Transverse colon (tissue), 4 donors: ENCODE data around the gene TM2D3. TPM values are rescaled to one million over a fixed set of nuclear protein-coding genes. Genes with fewer than 3 reads are reported as not detected.

Experiments
- DNase-seq: peaks from one replicate; pipeline ENCODE4 v3.0.0-alpha.2; 2019
- H3K27ac ChIP-seq, 4 donors: fragments of 200-600 bp; sonication (generic); 2 replicates each; pipeline ENCODE4 v1.5.1; 2016 to 2018; ENCODE audit warnings: inconsistent platforms in 4 of 4
- H3K27me3 ChIP-seq: fragments of 200-600 bp; sonication (generic); 2 replicates; pipeline ENCODE4 v1.5.1; 2017; ENCODE audit warnings: inconsistent platforms
- H3K36me3 ChIP-seq, 4 donors: fragments of 200-600 bp; sonication (generic); 2 replicates each; pipeline ENCODE4 v1.5.1; 2017 to 2019; ENCODE audit warnings: inconsistent platforms in 4 of 4
- H3K4me1 ChIP-seq, 4 donors: fragments of 200-600 bp; sonication (generic); 2 replicates each; pipeline ENCODE4 v1.5.1; 2017 to 2020; ENCODE audit warnings: inconsistent platforms in 4 of 4
- H3K4me3 ChIP-seq, 4 donors: fragments of 200-600 bp; sonication (generic); 1 replicate in 1 of 4; 2 replicates in 3 of 4; pipeline versions ENCODE4 v1.5.1 to v1.6.1; 2017 to 2019; ENCODE audit warnings: inconsistent platforms in 4 of 4
- H3K9me3 ChIP-seq, 2 donors: fragments of 200-600 bp; sonication (generic); 2 replicates each; pipeline ENCODE4 v1.5.1; 2017 to 2019; ENCODE audit warnings: inconsistent platforms in 2 of 2
- EP300 ChIP-seq: sonication (generic); formaldehyde crosslinking; IDR thresholded peaks from one replicate; pipeline ENCODE4 v1.6.1; 2017; ENCODE audit warnings: antibody characterized with exemption, low read depth
- POLR2A ChIP-seq: fragments of 450-650 bp; IDR thresholded peaks from one replicate; pipeline ENCODE4 v1.6.1; 2016; ENCODE audit warnings: antibody characterized with exemption, mild to moderate bottlenecking, moderate library complexity
- POLR2AphosphoS5 ChIP-seq, 3 donors: sonication (generic); formaldehyde crosslinking; IDR thresholded peaks; one replicate each; pipeline ENCODE4 v1.6.1; 2016; ENCODE audit warnings: antibody characterized with exemption in 3 of 3
- WGBS, 2 donors: methylation state at CpG; one replicate each; pipeline ENCODE4 v1.1.5; 2018; ENCODE audit warnings: low coverage in 1 of 2; 5-methylcytosine and 5-hydroxymethylcytosine counted together
- in situ Hi-C, 4 donors: fragments of 200-750 bp; cut with MboI; loops; one replicate each; pipeline versions ENCODE4 v1.15.0 to v1.15.1; 2017; ENCODE audit warnings: low sequenced_read_pairs in 3 of 4, low pct_ligation_motif_present in 1 of 4, low pct_unique_long_range_greater_than_20kb in 1 of 4
- intact Hi-C: fragments of 100-400 bp; cut with DNase I; formaldehyde crosslinking; loops from one replicate; pipeline ENCODE4 v1.15.1; 2023; ENCODE audit warnings: low total_unique reads
- small RNA-seq, 4 donors: library from RNA; depleted of rRNA; stranded (forward); fragments of <200 nt; gene quantifications; one replicate each; pipeline ENCODE3, GENCODE V24; 2016
- total RNA-seq, 4 donors: library from RNA; depleted of rRNA; stranded (reverse); fragments of >200 nt; gene quantifications; one replicate each; pipeline ENCODE4 v1.1.0, GENCODE V29; 2016
- TF ChIP-seq, protein P1 (sequence below), 5 experiments: fragments of 200-600 bp in 3 of 5; fragments of 450-650 bp in 2 of 5; sonication (generic) in 3 of 5; IDR thresholded peaks; 1 replicate in 2 of 5; 2 replicates in 3 of 5; pipeline ENCODE4 v1.5.1; 2016 to 2017; ENCODE audit warnings: antibody characterized with exemption in 5 of 5, inconsistent platforms in 3 of 5, mild to moderate bottlenecking in 2 of 5, moderate library complexity in 1 of 5

The TM2D3 gene
- total RNA-seq, 4 donors from 2014 or later = 13.8 to 46.4 (median 33.6) TPM

DNA sequence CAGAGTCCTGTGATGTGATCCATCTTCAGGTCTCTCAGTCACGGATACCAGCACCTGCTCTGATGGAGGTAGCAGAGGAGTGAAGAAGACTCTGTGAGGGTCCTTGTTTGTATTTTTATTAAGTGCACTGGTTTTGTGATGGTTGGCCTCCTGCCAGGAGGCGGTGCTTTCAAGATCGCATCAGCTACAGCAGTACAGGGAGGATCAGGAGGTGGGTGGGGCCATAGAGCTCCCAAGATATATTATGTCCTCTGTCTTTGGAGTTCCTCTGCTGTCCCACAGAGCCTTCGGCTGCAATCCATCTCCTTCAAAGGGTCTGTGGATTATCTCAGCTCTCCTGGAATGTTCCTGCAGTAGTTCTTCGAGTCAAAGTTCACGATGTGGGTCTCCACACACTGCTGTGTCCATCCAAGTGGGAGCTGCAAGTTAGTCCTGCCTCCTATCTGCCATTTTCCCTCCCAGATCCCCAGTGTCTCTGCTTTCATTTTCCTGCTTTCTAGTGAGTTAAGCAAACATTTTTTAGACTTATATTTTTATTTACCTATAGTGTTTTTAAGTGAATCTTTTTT, 54.7 kb downstream of the TM2D3 start:
- Histone ChIP-seq H3K4me3 (no peak overlapping the region), H3K27me3 (peaks cover 26% of the 10 kb centered on the region), H3K4me1 (no peaks in the 10 kb centered on the region), H3K9me3 (no peaks in the 10 kb centered on the region), H3K36me3 (no peaks in the 10 kb centered on the region), H3K27ac (no peak overlapping the region)
- no peak for DNase-seq
- in situ Hi-C loops (no loop called here), intact Hi-C loops (no loop called here)
- 65 to 72% methylated on average over 5 to 6 of the region's 6 CpGs for WGBS, 2 donors
- TF ChIP-seq EP300 (no peak), POLR2A (no peak), POLR2AphosphoS5 (IDR thresholded peaks at IDR 0.05) (no peak)
- TF ChIP-seq, protein P1, sequence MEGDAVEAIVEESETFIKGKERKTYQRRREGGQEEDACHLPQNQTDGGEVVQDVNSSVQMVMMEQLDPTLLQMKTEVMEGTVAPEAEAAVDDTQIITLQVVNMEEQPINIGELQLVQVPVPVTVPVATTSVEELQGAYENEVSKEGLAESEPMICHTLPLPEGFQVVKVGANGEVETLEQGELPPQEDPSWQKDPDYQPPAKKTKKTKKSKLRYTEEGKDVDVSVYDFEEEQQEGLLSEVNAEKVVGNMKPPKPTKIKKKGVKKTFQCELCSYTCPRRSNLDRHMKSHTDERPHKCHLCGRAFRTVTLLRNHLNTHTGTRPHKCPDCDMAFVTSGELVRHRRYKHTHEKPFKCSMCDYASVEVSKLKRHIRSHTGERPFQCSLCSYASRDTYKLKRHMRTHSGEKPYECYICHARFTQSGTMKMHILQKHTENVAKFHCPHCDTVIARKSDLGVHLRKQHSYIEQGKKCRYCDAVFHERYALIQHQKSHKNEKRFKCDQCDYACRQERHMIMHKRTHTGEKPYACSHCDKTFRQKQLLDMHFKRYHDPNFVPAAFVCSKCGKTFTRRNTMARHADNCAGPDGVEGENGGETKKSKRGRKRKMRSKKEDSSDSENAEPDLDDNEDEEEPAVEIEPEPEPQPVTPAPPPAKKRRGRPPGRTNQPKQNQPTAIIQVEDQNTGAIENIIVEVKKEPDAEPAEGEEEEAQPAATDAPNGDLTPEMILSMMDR (IDR thresholded peaks at IDR 0.05) = no peak

DNA sequence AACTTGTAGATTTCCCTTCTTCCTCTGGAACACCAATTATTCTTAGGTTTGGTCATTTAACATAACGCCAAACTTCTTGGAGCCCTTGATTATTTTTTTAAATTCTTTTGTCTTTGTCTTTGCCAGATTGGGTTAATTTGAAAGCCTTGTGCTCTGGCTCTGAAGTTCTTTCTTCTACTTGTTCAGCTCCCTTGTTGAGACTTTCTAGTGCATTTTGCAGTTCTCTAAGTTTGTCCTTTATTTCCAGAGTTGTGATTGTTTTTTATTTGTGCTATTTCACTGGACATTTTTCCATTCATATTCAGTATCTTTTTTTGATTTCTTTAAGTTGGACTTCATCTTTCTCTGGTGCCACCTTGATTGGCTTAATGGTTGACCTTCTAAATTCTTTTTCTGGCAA, 55.5 kb downstream of the TM2D3 start:
- 88 to 93% methylated on average over 1 of the region's 1 CpG for WGBS, 2 donors
- H3K27ac ChIP-seq = no peak overlapping the region
- H3K9me3 ChIP-seq = no peaks in the 10 kb centered on the region
- peaks cover 22% of the 10 kb centered on the region for H3K27me3 ChIP-seq
- in situ Hi-C loops (no loop called here), intact Hi-C loops (no loop called here)
- H3K36me3 ChIP-seq = no peaks in the 10 kb centered on the region
- H3K4me3 ChIP-seq = no peak overlapping the region
- no peak for TF ChIP-seq POLR2AphosphoS5 (IDR thresholded peaks at IDR 0.05)
- TF ChIP-seq EP300 = no peak
- TF ChIP-seq POLR2A = no peak
- TF ChIP-seq, protein P1 (IDR thresholded peaks at IDR 0.05) = no peak
- DNase-seq = no peak
- no peaks in the 10 kb centered on the region for H3K4me1 ChIP-seq

Small RNA genes within 50 kb of the gene (small RNA-seq; reads per million reads assigned to genes)
- 0 reads per million in 4 donors for gene RNU6-807P

Other genes with a start within 250 kb of the TM2D3 start
- gene PCSK6, start 162.7 kb downstream of the TM2D3 start, total RNA-seq = 100 to 1,000 TPM in 1 of 4 donors, 10 to 100 TPM in 3; 20.3 to 119 (median 49.7) TPM
- gene TARS3, start 72.1 kb upstream of the TM2D3 start, total RNA-seq = 10 to 100 TPM; 11.7 to 55.7 (median 15.0) TPM
- gene OR4F6, start 151.1 kb upstream of the TM2D3 start, total RNA-seq = not detected
- gene OR4F15, start 159.8 kb upstream of the TM2D3 start, total RNA-seq = not detected